Measurements from ENCODE around the gene GLIPR1L2. TPM values are rescaled to one million over a fixed set of nuclear protein-coding genes. Genes with fewer than 3 reads are reported as not detected.

Gene GLIPR1L2
- total RNA-seq, 4 donors from 2014 or later = 0.65 to 0.82 (median 0.79) TPM; not detected in 1

DNA sequence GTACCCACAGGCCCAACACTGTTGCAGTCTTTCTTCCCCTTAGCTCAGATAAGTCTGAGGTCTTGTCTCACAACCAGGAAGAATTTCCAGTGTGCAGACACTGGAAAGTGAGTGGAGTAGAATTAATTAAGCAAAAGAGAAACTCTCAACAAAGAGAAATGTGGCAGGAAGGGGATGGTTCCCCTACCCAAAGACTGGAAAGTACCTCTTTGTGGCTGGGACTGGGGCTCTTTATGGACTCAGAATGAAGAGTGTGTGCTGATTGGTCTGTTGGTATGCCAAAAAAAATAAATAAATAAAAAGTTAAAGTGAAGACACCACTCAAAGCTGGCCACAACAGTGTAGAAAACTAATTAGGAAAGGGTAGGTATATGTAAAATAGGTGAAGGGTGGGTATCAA lies 30.0 kb upstream of the GLIPR1L2 start:
- ATAC-seq (ENCODE audit: low FRiP score) = no peak
- TF ChIP-seq, protein P1, sequence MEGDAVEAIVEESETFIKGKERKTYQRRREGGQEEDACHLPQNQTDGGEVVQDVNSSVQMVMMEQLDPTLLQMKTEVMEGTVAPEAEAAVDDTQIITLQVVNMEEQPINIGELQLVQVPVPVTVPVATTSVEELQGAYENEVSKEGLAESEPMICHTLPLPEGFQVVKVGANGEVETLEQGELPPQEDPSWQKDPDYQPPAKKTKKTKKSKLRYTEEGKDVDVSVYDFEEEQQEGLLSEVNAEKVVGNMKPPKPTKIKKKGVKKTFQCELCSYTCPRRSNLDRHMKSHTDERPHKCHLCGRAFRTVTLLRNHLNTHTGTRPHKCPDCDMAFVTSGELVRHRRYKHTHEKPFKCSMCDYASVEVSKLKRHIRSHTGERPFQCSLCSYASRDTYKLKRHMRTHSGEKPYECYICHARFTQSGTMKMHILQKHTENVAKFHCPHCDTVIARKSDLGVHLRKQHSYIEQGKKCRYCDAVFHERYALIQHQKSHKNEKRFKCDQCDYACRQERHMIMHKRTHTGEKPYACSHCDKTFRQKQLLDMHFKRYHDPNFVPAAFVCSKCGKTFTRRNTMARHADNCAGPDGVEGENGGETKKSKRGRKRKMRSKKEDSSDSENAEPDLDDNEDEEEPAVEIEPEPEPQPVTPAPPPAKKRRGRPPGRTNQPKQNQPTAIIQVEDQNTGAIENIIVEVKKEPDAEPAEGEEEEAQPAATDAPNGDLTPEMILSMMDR (IDR thresholded peaks at IDR 0.05) = no peak
- no peak for DNase-seq (ENCODE audit: low spot score)

DNA sequence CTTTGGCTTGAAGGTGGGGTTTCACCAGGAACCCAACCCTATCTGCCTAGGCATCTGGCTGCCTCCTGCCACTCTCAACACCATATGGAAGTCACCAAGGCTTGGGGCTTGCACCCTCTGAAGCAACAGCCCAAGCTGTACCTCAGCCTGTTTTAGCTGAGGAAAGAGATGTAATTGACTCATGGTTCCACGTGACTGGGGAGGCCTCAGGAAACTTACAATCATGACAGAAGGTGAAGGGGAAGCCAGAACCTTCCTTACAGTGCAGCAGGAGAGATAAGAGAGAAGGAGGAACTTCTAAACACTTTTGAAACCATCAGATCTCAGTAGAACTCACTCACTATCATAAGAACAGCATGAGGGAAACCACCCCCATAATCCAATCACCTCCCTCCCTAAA lies 29.5 kb upstream of the GLIPR1L2 start:
- DNase-seq (ENCODE audit: low spot score) (no peak), ATAC-seq (ENCODE audit: low FRiP score) (no peak)
- TF ChIP-seq, protein P1 (IDR thresholded peaks at IDR 0.05) = no peak

DNA sequence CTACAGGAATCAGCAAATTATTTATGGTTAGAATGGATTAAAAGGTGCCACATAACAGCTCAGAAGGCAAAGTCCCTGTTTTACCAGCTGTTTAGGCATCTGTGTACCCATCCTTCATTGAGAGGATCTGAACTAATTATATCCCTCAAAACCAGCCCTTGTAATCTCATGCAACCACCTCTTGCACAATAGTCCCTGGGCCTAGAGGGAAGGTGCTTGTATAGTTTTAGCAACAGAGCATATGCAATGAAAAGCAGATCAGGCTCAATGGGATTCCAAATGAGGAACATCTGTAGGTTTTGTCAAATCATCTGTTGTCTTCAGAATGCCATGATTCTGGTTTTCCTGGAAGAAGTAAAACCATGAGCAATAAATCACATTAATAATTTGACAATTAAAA lies 26.0 kb upstream of the GLIPR1L2 start:
- TF ChIP-seq, protein P1 (IDR thresholded peaks at IDR 0.05) = no peak
- DNase-seq (ENCODE audit: low spot score) (no peak), ATAC-seq (ENCODE audit: low FRiP score) (no peak)

DNA sequence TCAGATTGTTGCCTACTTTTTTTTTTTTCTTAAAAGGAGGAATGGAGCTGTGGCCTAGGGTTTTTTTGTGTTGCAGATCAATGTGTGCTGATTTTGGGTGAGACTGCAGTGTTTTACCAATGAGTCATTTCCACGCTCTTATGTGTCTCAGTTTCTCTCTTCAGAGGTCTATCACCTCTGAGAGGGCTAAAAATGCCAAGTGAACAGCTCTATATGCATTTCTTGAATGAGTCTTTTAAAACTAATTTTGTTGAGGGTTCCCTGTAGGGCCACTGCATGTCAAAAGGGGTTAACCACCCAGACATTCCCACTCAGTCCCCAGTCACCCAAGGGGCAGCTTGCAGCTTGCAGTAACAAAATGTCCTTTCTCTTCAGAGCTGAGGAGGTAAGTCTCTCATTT lies 24.3 kb upstream of the GLIPR1L2 start:
- DNase-seq (ENCODE audit: low spot score) (no peak), ATAC-seq (ENCODE audit: low FRiP score) (no peak)
- TF ChIP-seq, protein P1 (IDR thresholded peaks at IDR 0.05) = no peak

DNA sequence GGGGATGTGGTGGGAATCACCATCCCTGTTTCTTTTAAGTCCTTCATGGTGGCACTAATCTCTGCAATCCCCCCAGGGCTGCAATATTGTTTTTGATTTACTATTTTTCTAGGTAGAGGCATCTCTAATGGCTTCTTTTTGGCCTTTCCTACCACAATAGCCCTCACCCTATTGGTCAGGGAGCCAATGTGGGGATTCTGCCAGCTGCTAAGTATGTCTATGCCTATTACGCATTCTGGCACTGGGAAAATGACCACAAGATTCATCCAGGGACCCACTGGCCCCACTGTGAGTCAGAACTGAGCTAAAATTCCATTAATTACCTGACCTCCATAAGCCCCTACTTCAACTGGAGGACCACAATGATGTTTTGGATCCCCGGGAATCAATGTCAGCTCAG lies 15.9 kb upstream of the GLIPR1L2 start:
- no peak for ATAC-seq (ENCODE audit: low FRiP score)
- no peak for DNase-seq (ENCODE audit: low spot score)
- TF ChIP-seq, protein P1 (IDR thresholded peaks at IDR 0.05) = no peak

DNA sequence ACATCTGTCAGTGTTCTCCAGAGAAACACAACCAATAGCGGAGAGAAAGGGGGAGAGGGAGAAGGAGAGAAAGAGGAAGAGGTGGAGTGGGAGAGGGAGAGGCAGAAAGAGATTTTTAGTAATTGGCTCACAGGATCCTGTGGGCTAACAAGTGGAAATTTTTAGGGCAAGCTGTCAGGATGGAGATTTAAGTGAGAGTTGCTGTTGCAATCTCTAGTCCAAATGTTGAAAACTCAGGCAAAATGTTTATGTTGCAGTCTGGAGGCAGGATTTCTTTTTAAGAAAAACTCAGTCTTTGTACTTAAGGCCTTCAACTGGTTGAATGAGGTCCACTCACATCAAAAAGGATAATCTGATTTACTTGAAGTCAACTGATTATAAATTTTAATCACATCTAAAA lies 12.5 kb upstream of the GLIPR1L2 start:
- TF ChIP-seq, protein P1 (IDR thresholded peaks at IDR 0.05) = no peak
- ATAC-seq (ENCODE audit: low FRiP score) = no peak
- no peak for DNase-seq (ENCODE audit: low spot score)

DNA sequence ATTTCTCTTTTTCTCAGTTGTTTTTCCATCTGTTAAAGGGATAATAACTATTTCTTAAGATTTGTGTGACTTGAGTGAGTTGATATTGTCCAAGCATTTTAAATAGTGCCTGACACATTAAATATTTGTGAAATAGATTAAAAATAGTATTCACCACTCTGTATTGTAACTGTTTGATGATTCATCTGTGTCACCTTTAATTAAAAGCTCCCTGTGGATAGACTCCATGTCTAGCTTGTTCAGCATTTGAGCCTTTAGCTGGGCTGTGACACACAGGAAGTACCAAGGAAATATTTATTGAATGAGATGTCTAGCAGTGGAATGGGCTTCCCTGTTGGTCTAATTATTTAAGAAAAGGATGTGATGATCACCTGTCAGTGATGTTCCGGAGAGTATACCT lies 1.8 kb upstream of the GLIPR1L2 start:
- TF ChIP-seq, protein P1 (IDR thresholded peaks at IDR 0.05) = no peak
- ATAC-seq (ENCODE audit: low FRiP score) (no peak), DNase-seq (ENCODE audit: low spot score) (no peak)

Measured in omental fat pad (tissue), 4 donors.